Calu3 (cell line): ENCODE data around the gene TCOF1. TPM values are rescaled to one million over a fixed set of nuclear protein-coding genes. Genes with fewer than 3 reads are reported as not detected.

Experiments
- BruUV-seq: library from RNA; stranded (reverse); fragments of 400-500 nt; replicated peaks from 2 replicates; lab custom pipeline; 2021; lab: Mats Ljungman, UMichigan
- CTCF ChIA-PET: fragments of 300-600 bp; sonication (Branson Sonifier 250); formaldehyde crosslinking; loops from one replicate; lab custom pipeline; 2022; ENCODE audit warnings: antibody characterized with exemption; lab: Charles Lee
- DNase-seq: peaks from one replicate; pipeline ENCODE4 v3.0.0; 2022
- H3K27ac Mint-ChIP-seq: one replicate; pipeline ENCODE4 v1.8.0; 2022; ENCODE audit warnings: mixed read lengths; ENCODE audit not compliant: unreplicated experiment
- H3K27me3 Mint-ChIP-seq: one replicate; pipeline ENCODE4 v1.8.0; 2022; ENCODE audit warnings: mixed read lengths; ENCODE audit not compliant: unreplicated experiment
- H3K36me3 Mint-ChIP-seq: one replicate; pipeline ENCODE4 v1.8.0; 2022; ENCODE audit warnings: mild to moderate bottlenecking, moderate library complexity, mixed read lengths; ENCODE audit not compliant: insufficient read depth, unreplicated experiment
- H3K4me1 Mint-ChIP-seq: one replicate; pipeline ENCODE4 v1.8.0; 2022; ENCODE audit warnings: mild to moderate bottlenecking, low read depth, mixed read lengths; ENCODE audit not compliant: unreplicated experiment
- H3K4me3 Mint-ChIP-seq: one replicate; pipeline ENCODE4 v1.8.0; 2022; ENCODE audit warnings: mild to moderate bottlenecking, low read depth, moderate library complexity, mixed read lengths; ENCODE audit not compliant: unreplicated experiment
- H3K9me3 Mint-ChIP-seq: one replicate; pipeline ENCODE4 v1.8.0; 2022; ENCODE audit warnings: low read depth, mixed read lengths; ENCODE audit not compliant: unreplicated experiment
- CTCF ChIP-seq: fragments of 200-600 bp; IDR thresholded peaks from one replicate; pipeline ENCODE4 v1.8.0; 2022; ENCODE audit warnings: antibody characterized with exemption; ENCODE audit not compliant: unreplicated experiment
- intact Hi-C: fragments of 100-400 bp; cut with micrococcal nuclease; formaldehyde crosslinking; loops from one replicate; pipeline ENCODE4 v1.10.0; 2022; ENCODE audit not compliant: unreplicated experiment
- total RNA-seq: library from RNA; stranded (reverse); gene quantifications from 2 replicates; pipeline ENCODE4 v1.2.3, GENCODE V29; 2022

Gene TCOF1
- total RNA-seq, 1 experiment from 2014 or later, result 106 TPM

- Mint-ChIP-seq H3K4me1 (no peaks in the 10 kb centered on the region), H3K27me3 (no peaks in the 10 kb centered on the region), H3K36me3 (no peaks in the 10 kb centered on the region), H3K4me3 (no peak overlapping the region), H3K27ac (no peak overlapping the region), H3K9me3 (no peaks in the 10 kb centered on the region)
- no TSS peak for BruUV-seq
- intact Hi-C loops, result no loop called here
- no peak for DNase-seq
- TF ChIP-seq CTCF, result no peak
- CTCF ChIA-PET, result no interaction called here
These were observed 27.3 kb upstream of the TCOF1 start for GRCh38 chr5:150329881-150330876.

GRCh38 chr5:150333400-150333799, 24.1 kb upstream of the TCOF1 start:
- H3K27ac Mint-ChIP-seq, result no peak overlapping the region
- H3K27me3 Mint-ChIP-seq, result no peaks in the 10 kb centered on the region
- intact Hi-C loops, result no loop called here
- BruUV-seq, result no TSS peak
- no peaks in the 10 kb centered on the region for H3K36me3 Mint-ChIP-seq
- H3K4me1 Mint-ChIP-seq, result no peaks in the 10 kb centered on the region
- TF ChIP-seq CTCF, result no peak
- CTCF ChIA-PET, result no interaction called here
- H3K4me3 Mint-ChIP-seq, result no peak overlapping the region
- no peak for DNase-seq
- no peaks in the 10 kb centered on the region for H3K9me3 Mint-ChIP-seq

- DNase-seq, result no peak
- H3K4me3 Mint-ChIP-seq, result no peak overlapping the region
- no peaks in the 10 kb centered on the region for H3K4me1 Mint-ChIP-seq
- CTCF ChIA-PET, result no interaction called here
- TF ChIP-seq CTCF, result no peak
- no peaks in the 10 kb centered on the region for H3K36me3 Mint-ChIP-seq
- H3K9me3 Mint-ChIP-seq, result no peaks in the 10 kb centered on the region
- no TSS peak for BruUV-seq
- H3K27me3 Mint-ChIP-seq, result no peaks in the 10 kb centered on the region
- no peak overlapping the region for H3K27ac Mint-ChIP-seq
- intact Hi-C loops, result no loop called here
These were observed 21.7 kb upstream of the TCOF1 start for GRCh38 chr5:150335778-150336177.

GRCh38 chr5:150338546-150338945, 19.0 kb upstream of the TCOF1 start:
- BruUV-seq, result no TSS peak
- TF ChIP-seq CTCF, result no peak
- no peaks in the 10 kb centered on the region for H3K4me1 Mint-ChIP-seq
- no peak overlapping the region for H3K27ac Mint-ChIP-seq
- H3K27me3 Mint-ChIP-seq, result no peaks in the 10 kb centered on the region
- no peaks in the 10 kb centered on the region for H3K36me3 Mint-ChIP-seq
- H3K9me3 Mint-ChIP-seq, result no peaks in the 10 kb centered on the region
- intact Hi-C loops, result no loop called here
- no peak for DNase-seq
- H3K4me3 Mint-ChIP-seq, result no peak overlapping the region
- CTCF ChIA-PET, result no interaction called here
